ENCODE data around the gene MRM1.

DNA sequence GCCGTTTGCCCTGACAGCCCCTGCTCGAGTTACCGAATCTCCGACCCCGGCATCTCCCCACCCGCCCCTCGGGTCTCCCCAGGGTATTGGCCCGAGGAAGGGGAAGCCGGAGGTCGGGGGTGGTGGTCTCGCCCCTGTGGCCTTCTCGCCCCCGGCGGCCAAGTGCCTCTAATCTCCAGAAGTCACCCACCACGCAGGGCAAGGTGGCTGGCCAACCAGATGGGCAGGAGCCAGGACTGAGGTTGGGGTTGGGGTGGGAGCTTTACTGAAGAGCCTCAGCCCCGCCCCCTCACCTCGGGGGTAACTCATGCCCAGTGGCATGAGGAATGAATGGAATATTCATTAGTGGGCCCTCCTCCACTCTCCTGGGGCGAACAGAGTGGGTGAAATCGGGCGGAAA lies 9.1 kb upstream of the MRM1 start:
- no peak for TF ChIP-seq EZH2phosphoT487 (IDR thresholded peaks at IDR 0.05; ENCODE audit: insufficient read depth, low read depth)
- no peak for TF ChIP-seq EZH2 (IDR thresholded peaks at IDR 0.05; ENCODE audit: insufficient read depth, poor library complexity, severe bottlenecking)
